ENCODE results near the gene TTC28.

- TF ChIP-seq CTCF (IDR thresholded peaks at IDR 0.05; ENCODE audit: insufficient read depth, low read length, poor library complexity, severe bottlenecking) (no peak), EZH2phosphoT487 (conservative IDR thresholded peaks at IDR 0.05; ENCODE audit: low read length) (no peak)
Measured at GRCh38 chr22:28637225-28637624, 42.4 kb downstream of the TTC28 start.

Data from SU-DHL-6 (cell line).